HG03457 (cell line): Measurements from ENCODE around the gene ANKRD34A.
"Not testable (repeated sequence)": the region's sequence is repeated elsewhere in the genome, so short reads cannot be mapped to it uniquely, and the experiment has no call there.

Source experiments
- ATAC-seq: cut with Tn5 transposase; IDR thresholded peaks from one replicate; pipeline ENCODE4 v1.9.1; 2021; ENCODE audit warnings: moderate number of reproducible peaks; ENCODE audit not compliant: unreplicated experiment

The ANKRD34A gene

DNA sequence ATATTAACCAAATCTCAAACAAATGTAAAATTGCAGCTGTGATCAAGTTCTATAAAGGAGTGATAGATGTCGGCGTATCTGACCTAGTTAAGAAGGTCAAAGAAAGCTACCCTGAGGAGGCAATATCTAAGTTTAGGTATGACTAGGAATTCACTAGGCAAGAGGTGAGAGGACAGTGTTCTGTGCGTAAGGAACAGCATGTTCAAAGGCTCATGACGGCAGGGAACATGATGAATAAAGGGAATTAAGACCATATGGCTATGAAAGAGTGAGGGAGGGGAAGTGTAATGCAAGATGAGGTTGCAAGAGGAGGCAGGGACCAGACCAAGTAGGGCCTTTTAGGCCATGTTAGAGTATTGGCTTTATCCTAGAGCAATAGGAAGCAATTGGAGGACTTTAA lies 15.2 kb downstream of the ANKRD34A start:
- no peak for ATAC-seq

DNA sequence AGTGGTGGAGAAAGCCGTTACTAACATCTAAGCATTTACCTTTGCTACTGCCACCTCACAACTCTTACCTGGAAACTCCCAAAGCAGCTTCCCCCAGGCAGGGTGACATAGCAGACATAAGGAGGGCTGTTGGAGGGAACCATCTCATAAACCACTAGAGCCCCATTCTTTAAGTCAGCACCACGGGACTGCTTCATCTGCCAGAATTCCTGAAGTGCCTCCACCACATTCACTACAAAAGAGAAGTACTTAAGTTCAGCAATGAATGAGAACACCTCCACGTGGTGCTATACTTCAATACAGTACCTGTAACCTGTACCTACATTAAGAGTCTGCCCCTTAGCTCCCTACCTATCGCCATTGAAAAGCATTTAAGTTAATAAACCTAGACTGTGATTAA lies 16.8 kb downstream of the ANKRD34A start:
- ATAC-seq, result no peak

DNA sequence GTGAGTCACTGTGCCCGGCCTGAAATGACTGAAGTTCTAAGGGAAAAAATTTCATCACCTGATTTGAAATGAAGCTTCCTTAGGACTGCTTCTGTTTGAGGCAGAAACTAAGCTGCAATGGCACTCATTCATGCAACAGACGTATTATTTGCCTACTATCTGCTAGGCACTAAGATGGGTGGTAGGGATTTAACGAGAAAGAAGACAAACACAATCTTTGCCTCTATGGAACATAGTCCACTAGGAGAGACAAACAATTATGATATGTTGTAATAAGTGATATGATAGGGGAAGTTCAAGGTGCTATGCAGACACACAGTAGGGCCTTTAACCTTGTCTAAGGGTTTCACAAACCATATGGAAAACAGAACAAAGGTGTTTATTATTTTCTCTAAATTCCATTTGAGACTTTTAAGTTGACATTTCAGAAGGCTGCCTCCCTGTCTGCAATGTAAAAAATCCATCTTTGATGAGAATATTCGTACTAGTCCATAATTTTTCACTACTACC lies 17.8 kb downstream of the ANKRD34A start:
- no peak for ATAC-seq

DNA sequence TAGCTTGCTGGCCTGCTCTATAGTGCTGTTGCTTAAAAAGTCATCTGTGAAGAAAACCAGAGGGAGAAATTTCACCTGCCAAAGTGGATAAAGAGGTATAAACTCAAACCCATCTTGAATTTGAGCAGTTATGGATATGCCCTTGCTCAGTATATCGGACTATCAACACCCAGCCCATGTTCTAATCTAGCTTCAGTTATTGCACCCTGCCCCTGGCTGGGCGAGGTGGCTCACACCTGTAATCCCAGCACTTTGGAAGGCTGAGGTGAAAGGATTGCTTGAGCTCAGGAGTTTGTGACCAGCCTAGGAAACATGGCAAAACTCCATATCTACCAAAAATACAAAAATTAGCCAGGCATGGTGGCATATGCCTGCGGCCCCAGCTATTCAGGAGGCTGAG lies 19.8 kb downstream of the ANKRD34A start:
- ATAC-seq, result no peak

DNA sequence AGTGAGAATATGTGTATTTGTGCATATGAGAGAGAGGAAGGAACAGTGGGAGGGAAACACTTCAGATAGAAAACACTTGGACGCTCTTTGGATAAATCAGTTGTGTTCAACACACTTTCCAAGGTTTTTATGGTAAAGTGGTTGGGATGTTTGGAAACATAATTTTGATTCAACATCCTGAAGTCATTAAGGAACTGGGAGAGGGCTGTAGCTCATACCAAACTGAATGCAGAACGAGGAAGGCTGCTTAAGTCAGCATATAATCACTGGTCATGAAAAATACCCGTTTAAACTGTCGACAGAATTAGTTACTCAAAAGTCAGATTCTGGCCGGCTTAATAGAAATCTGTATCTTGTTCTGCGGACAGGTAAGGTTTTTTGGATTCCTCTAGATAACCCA lies 21.5 kb downstream of the ANKRD34A start:
- ATAC-seq, result no peak

DNA sequence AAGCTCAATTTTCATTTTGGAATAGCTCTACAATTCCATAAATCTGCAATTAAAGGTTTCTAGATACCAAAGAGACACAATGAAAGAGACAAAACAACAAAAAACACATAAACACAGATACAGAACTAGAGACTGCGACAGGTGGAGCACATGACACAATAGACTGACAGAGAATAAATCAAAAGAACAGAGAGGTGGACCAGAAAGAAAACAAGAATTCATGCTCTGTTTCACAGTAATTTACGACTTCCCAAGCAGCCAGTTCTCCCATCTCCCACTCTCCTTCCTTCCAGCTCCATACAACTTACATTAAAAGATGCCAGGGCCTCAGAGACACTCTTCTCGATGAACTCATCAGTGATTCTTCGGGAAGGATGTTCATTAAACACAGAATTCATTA lies 22.0 kb downstream of the ANKRD34A start:
- ATAC-seq, result no peak

DNA sequence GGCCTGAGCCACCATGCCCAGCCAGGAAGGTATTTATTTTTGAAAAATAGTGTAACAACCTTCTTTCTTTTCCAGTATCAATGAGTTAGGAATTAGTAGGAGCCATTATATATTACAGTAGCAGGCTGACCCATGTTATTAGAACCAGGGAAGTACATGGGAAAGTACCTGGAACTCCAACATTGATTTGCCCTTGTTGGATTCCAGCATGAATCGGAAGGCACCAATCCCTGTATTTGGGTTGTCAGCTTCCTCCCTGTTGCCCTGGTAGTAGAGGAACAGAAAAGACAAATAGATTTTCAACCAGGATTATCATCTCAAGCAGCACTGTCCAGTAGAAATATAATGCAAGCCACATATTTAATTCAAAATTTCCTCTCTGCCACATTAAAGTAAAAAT lies 26.9 kb downstream of the ANKRD34A start:
- ATAC-seq, result no peak

DNA sequence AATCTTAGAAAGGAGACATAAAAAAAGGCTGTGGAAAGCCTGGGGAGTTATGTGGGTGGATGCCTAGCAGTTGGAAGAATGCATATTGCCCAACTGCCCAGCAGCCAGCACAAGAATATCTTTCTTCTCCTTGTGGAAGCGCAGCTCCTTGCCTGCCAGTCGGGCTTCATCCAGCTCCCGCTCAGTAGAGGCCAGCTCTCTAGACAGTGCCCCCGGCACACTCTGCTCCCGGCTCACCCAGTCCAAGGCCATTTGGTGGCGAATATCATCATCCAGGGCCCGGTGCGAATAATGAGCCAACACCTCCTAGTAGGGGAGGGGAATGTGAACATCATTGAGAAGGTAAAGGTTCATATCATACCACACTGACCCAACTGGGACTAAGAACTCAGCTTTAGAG lies 28.1 kb downstream of the ANKRD34A start:
- no peak for ATAC-seq

DNA sequence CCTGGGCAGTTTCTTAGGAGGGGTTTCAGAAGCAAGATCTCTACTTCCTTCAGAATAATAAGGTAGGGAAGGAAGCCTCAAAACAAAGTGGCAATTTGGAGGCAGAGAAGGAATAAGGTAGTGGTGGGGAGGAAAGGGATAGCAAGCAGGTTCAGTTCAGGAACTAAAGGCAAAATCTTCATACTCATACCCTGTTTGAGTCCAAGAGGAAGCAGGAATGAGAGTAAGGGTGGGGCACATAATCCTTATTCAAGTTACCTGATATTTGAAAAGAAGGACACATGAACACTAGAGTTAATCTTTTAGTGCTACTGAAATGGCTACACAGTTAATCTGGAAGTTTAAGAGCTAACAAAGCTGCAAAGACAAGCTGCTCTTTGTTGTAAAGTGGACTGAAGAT lies 28.7 kb downstream of the ANKRD34A start:
- no peak for ATAC-seq

DNA sequence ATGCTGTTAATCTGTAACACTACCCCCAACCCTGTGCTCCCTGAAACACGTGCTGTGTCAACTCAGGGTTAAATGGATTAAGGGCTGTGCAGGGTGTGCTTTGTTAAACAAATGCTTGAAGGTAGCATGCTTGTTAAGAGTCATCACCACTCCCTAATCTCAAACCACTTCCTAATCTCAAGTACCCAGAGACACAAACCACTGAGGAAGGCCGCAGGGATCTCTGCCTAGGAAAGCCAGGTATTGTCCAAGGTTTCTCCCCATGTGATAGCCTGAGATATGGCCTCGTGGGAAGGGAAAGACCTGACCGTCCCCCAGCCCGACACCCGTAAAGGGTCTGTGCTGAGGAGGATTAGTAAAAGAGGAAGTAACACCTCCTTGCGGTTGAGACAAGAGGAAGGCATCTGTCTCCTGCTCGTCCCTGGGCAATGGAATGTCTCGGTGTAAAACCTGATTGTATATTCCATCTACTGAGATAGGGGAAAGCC lies 31.8 kb downstream of the ANKRD34A start:
- not testable (repeated sequence) for ATAC-seq

DNA sequence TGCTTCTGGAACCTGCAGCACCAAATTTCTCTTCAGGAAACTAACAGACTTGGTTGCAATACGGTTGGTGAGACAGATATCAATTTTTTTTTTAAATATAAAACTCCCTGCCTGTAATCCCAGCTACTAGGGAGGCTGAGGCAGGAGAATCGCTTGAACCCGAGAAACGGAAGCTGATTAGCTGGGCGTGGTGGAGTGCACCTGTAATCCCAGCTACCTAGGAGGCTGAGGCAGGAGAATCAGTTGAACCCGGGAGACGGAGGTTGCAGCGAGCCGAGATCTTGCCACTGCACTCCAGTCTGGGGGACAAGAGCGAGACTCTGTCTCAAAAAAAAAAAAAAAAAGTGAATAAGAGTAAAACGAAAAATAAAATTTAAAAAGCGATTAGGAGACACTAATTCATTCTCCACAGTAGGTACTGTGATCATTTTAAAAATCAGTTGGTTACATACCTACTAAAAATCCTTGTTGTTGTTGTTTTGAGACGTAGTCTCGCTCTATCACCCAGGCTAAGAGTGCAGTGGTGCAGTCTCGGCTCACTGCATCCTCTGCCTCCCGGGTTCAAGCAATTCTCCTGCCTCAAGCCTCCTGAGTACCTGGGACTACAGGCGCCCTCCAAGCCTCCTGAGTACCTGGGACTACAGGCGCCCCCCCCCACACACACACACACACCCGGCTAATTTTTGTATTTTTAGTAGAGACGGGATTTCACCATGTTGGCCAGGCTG lies 36.3 kb downstream of the ANKRD34A start:
- no peak for ATAC-seq

DNA sequence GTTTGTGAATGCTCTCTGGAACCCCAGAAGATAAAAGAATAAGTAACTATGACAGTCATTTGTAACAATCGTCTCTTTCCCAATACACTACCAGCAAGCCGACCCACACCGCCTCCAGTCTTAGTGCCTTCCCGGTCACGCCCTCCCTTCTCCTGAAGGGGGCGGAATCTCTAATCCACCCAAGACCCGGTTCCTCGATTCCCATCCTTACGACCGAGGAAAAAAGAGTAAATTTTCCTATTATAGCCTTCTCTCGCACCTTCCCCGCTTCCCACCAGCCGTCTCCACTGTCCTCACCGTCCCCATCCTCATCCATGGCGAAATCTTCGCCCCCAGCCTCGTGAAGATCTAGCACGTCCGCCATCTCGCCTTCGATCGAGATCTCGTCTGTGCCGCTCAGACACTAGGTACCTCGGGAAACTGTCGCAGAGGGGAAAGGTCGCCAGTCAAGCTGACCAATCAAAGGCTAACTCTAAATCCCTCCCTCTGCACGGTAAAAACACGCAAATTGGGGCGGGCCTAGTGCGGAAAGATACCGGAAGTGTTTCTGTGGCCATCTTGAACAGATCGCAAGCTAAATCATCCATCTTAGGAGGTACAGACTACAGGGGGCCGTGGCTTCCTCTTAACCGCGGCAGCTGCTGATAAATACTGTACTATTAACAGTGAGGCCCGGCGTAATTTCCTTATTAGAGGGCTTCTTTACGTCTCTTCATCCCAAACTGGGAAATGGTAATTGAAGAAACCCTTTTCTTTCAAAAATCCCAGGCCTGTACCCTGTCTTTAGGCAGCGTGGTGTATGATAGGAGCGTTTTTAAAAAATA lies 37.1 kb downstream of the ANKRD34A start, which contains the start of gene RBM8A:
Gene RBM8A, minus strand, starts transcription at position 422 of the 824 bp plus-strand sequence. Its CDS starts 58 bp downstream, at position 364.
- ATAC-seq, result peak; percentile 80

DNA sequence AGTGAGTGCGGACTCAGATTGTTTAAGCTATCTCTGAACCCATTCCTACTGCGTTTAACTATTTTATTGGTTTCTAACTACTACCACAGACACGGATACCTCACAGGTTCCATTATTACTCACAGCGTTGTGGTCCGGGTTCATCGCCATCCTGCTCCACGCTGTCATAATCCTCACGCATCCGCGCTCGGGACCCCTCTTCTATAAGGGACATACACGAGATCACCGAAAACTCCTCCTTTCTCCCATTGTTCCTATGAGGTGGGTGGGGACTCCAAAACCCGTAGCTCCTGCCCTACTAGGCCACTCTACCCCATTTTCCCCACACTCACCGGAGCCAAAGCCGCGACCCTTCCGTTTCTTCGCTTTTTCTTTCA lies 37.7 kb downstream of the ANKRD34A start:
- ATAC-seq, result no peak

DNA sequence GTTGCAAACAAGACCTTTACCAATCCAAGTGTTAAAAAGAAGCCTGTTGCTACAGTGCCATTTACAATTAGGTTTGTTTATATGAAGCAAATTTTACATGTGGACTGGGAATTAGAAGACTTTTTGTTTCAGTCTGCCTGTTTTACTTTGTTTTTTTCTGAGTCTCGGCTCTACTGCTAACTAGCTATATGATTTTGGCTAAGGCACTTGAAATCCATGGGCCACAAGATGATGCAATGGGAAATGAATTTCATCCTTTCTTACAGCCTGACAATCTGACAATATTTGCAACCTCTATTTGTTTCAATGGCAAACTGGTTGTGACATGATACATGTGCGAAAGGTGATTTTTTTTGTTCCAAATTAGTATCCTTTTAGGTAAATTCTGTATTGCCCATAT lies 42.1 kb downstream of the ANKRD34A start:
- ATAC-seq, result no peak

DNA sequence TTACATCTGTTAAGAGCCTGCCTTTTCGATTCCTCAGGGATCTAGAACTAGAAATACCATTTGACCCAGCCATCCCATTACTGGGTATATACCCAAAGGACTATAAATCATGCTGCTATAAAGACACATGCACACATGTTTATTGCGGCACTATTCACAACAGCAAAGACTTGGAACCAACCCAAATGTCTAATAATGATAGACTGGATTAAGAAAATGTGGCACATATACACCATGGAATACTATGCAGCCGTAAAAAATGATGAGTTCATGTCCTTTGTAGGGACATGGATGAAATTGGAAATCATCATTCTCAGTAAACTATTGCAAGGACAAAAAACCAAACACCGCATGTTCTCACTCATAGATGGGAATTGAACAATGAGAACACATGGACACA lies 44.1 kb downstream of the ANKRD34A start:
- not testable (repeated sequence) for ATAC-seq

DNA sequence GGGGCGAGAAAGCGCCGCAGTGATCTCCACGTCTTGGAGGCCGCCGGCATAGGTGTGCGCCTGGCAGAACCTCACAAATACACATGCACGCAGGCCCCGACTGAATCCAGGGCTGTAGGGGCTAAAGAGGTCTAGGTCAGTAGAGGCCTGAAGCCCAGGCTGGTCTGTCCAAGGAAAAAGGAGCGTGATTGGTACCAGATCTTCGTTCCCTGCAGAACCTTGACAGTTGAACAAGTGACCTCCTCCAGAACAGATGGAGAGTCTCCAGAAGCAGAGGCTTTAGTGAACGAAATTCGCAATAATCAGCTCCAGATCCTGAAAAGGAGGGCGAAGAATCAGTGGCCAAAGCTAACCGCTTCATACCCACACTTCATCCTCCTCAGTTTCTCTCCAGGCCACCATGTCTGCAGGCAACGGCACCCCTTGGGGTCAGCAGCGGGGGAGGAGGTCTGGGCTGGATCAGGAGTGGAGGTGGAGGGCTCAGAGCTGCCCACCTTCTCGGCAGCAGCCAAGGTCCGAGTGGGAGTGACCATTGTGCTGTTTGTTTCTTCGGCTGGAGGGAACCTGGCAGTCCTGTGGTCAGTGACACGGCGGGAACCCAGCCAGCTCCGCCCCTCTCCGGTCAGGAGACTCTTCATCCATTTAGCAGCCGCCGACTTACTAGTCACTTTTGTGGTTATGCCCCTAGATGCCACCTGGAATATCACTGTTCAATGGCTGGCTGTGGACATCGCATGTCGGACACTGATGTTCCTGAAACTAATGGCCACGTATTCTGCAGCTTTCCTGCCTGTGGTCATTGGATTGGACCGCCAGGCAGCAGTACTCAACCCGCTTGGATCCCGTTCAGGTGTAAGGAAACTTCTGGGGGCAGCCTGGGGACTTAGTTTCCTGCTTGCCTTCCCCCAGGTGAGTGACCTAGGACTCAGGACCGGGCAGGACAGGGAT lies 45.1 kb downstream of the ANKRD34A start:
- no peak for ATAC-seq

DNA sequence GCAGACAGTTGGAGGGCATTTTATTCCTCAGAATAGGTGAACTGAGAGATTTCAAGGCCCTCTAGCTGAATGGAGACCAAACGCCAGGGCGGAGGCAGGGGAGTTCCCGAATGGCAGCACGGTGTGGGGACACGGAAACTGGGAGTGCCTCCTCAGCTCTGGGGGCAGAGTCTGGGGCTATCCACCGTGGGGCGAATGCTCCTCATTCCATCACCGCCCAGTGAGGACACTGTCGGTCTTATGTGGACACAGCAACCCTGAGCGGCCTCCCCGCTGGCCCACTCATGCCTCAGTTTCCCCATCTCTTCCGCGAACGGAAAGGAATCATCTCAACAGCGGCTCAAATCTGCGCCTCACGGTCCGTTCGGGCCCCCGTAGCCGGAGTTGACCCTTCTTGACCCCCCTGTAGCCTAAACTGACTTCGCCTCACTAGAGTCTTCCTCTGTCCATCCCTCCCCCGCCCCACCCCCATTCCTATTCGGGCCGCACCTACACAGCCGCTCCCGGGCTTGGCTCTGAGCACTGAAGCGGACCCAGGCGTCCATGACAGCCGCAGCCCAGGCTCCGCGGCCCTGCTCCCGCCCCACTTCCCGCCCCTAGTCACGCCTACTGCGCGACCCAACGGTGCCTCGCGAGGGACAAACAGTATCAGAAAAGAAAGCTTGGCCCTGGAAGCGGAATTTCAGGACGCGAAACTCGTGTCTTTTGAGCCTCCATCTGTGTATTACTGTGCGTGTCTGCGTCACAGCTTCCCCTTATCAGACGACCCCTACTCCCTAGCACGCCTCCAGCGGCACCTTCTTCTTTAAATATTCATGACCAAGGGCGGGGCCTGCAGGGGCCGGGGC lies 46.0 kb downstream of the ANKRD34A start, which contains the start of gene PEX11B:
Gene PEX11B, minus strand, starts transcription at position 574 of the 848 bp plus-strand sequence. Its CDS starts 29 bp downstream, at position 545.
- peak; percentile 62 for ATAC-seq

DNA sequence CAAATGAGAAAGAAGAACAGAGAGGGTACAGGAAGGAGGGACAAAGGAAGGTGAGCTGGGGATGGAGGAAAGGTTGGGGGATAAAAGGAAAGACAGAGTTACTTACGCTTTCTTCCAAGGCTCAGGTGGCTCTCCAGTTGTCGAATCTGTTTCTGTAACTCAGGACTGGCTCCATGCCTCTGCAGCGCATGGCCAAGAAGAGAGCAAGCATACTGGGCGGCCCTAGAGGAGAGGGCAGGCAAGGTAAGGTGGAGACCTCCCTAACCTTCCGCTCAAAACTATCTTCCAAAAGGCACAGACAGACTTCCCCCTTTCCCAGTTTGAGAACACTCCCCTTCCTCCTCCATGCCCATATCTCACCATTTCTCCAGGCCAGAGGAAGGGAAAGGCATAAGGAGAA lies 46.8 kb downstream of the ANKRD34A start:
- no peak for ATAC-seq

DNA sequence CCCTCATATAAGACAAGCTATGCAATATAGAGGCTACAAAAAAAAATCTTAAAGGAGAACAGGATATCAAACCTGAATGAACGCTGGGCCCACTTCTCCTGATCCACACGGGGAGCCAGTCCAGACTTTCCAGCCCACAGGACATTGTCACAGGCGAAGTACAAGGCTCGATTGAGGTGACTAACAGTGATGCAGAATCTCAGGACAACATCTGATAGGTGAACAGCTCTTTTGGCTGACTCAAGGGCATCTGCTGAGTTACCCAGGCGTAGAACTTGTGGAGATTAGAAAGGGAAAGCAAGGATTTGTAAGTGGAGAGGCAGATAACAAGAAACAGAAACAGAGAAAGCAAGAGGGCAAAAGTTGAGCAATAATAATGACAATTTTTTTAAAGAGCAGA lies 47.6 kb downstream of the ANKRD34A start:
- ATAC-seq, result no peak
